Measurements from ENCODE around the gene DDT. TPM values are rescaled to one million over a fixed set of nuclear protein-coding genes. Genes with fewer than 3 reads are reported as not detected.
A peak's percentile ranks its signal among the peaks of the same experiment; 100 is the strongest.
"Not testable (repeated sequence)": the region's sequence is repeated elsewhere in the genome, so short reads cannot be mapped to it uniquely, and the experiment has no call there.

The DDT gene
- total and polyA plus RNA-seq, 7 donors, result 57.3 to 239 (median 85.3) TPM

DNA sequence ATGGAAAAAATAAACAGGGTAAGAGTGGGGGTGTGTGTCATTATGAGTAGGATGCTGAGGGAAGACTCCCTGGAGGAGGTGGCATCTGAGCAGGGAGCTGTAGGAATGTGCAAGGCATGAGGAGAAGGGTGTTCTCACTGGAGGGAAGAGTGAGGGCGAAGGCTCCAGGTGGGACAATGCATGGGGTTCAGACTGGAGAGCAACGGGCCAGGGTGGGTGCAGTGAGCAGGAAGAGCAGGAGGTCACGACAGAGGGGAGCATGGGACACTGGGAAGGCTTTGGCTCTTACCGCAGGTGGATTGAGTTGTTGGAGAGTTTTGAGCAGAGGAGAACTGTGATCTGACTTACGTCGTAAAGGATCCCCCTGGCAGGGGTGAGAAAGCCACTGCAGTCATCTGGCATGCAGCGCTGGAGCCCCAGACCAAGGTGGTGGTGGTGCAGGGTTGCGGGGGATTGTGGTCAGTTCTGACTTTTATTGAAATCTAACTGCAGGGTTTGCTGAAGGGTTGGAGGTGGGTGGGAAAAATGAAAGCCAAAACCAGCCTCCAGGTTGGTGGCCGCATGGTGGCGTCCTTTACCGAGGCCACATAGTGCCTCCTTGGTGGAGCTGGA, 21.3 kb downstream of the DDT start:
- H3K36me3 ChIP-seq (ENCODE audit: insufficient read depth in 1 of 2, low read depth in 1 of 2); H3K9me3 ChIP-seq; H3K27ac ChIP-seq; H3K4me3 ChIP-seq; H3K4me1 ChIP-seq; DNase-seq; intact Hi-C loops (cut with DNase I); H3K27me3 ChIP-seq (ENCODE audit: insufficient read depth in 3 of 3, low read length in 2 of 3): not testable (repeated sequence)
- WGBS, 3 donors, result 67 to 73% (median 71%) methylated on average over 8 to 11 of the region's 11 CpGs
- peak in 1 of 4 donors; percentile 33 for ATAC-seq

DNA sequence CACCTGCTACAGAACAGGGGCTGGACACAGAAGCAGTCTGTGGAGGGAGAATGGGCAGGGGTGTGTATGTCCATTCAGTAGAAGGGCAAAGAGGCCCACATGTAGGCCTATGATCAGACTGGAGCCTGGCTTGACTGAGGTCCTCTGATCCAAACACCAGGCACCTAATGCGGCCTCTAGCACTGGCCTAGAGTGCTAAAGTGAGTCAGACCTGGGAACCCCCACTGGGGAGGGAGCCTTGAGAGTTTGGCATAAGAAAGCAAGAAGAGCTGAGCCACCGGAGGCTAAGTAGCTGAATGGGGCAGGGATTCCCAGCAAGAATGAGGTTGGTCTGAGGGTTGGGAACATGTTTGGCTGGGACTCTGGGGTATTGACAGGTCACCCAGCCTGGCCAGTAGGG, 22.9 kb downstream of the DDT start:
- H3K9me3 ChIP-seq; ATAC-seq; H3K36me3 ChIP-seq (ENCODE audit: insufficient read depth in 1 of 2, low read depth in 1 of 2); H3K4me3 ChIP-seq; H3K4me1 ChIP-seq; H3K27ac ChIP-seq; H3K27me3 ChIP-seq (ENCODE audit: insufficient read depth in 3 of 3, low read length in 2 of 3); intact Hi-C loops (cut with DNase I); DNase-seq: not testable (repeated sequence)
- WGBS, 3 donors, result 77 to 90% (median 85%) methylated on average over 2 of the region's 2 CpGs

DNA sequence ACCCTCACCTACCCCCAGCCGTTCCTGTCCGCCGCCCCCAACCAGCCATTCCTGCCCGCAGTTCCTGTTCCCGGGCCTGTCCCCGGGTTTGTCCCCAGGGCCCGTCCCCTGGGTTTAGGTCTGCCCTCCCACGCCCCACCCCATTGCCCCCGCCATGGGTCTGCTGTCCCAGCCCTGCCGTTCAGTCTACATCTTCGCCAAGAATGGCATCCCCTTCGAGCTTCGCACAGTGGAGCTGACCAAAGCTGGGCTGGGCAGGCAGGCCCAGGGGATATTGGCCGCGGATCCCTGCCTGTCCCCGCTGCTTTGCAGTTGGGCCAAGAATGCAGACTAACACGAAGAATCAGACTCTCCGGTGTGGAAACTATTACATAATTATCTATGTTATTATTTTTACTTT, 24.5 kb downstream of the DDT start:
- H3K27me3 ChIP-seq (ENCODE audit: insufficient read depth in 3 of 3, low read length in 2 of 3); H3K27ac ChIP-seq; H3K9me3 ChIP-seq; H3K4me1 ChIP-seq; DNase-seq; H3K4me3 ChIP-seq; intact Hi-C loops (cut with DNase I); ATAC-seq; H3K36me3 ChIP-seq (ENCODE audit: insufficient read depth in 1 of 2, low read depth in 1 of 2): not testable (repeated sequence)
- WGBS, 3 donors, result 71 to 78% (median 74%) methylated on average over 14 to 18 of the region's 18 CpGs

DNA sequence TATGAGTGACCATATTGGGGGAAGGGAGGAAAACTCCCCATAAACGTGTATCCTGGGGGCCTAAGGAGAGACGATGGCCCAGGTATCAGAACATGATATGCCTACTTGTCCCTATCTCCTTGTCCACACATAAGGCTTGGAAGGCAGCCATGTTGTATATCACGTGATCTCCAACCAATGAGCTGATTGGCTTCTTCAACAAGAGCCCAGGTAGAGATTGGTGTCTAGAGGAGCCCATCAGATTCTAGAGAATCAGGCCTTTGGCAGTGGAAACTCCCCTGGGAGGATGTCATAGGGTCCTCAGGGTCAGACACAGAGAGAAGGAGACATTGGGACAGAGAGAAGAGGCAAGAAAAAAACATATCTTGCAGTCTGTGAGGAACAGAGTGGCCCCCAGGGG, 26.9 kb downstream of the DDT start:
- H3K27me3 ChIP-seq (ENCODE audit: insufficient read depth in 3 of 3, low read length in 2 of 3); H3K36me3 ChIP-seq (ENCODE audit: insufficient read depth in 1 of 2, low read depth in 1 of 2); H3K4me3 ChIP-seq; intact Hi-C loops (cut with DNase I); H3K9me3 ChIP-seq; ATAC-seq; DNase-seq; H3K27ac ChIP-seq; H3K4me1 ChIP-seq: not testable (repeated sequence)
- WGBS, 3 donors, result 0 to 79% (median 75%) methylated on average over 1 to 3 of the region's 3 CpGs

DNA sequence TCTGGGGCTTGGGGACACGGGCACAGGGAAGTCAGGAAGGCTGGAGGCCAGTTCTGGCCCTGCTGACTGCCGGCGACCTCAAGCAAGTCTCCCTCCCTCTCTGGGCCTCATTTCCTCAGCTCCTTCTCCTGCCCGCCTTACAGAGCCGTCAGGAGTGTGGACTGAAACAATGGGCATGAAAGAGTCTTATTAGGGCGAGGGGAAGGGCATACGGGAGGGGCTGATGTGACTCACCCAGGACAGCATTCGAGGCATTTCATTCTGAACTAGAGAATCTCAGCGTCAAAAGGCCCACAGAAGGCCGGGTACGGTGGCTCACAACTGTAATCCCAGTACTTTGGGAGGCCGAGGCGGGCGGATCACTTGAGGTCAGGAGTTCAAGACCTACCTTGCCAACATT, 34.1 kb downstream of the DDT start:
- DNase-seq; H3K27ac ChIP-seq; H3K4me3 ChIP-seq; H3K27me3 ChIP-seq (ENCODE audit: insufficient read depth in 3 of 3, low read length in 2 of 3); H3K9me3 ChIP-seq; ATAC-seq; intact Hi-C loops (cut with DNase I); H3K36me3 ChIP-seq (ENCODE audit: insufficient read depth in 1 of 2, low read depth in 1 of 2); H3K4me1 ChIP-seq: not testable (repeated sequence)
- WGBS, 3 donors, result no CpG with 5 or more reads among the region's 14 CpGs

DNA sequence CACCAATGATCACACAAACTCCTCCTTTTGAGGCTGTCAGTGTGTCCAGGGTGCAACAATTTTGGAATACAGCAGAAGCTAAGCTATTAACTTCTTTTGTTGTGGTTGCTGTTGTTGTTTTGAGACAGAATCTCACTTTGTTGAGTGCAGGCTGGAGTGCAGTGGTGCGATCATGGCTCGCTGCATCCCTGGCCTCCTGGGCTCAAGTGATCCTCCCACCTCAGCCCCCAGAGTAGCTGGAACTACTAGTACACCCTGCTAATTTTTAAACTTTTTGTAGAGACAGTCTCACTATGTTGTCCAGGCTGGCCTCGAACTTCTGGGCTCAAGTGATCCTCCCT, 35.3 kb downstream of the DDT start:
- H3K27ac ChIP-seq, result no peak overlapping the region
- H3K4me3 ChIP-seq, result no peak overlapping the region
- DNase-seq (no peak), ATAC-seq (no peak)
- TF ChIP-seq, protein P1, sequence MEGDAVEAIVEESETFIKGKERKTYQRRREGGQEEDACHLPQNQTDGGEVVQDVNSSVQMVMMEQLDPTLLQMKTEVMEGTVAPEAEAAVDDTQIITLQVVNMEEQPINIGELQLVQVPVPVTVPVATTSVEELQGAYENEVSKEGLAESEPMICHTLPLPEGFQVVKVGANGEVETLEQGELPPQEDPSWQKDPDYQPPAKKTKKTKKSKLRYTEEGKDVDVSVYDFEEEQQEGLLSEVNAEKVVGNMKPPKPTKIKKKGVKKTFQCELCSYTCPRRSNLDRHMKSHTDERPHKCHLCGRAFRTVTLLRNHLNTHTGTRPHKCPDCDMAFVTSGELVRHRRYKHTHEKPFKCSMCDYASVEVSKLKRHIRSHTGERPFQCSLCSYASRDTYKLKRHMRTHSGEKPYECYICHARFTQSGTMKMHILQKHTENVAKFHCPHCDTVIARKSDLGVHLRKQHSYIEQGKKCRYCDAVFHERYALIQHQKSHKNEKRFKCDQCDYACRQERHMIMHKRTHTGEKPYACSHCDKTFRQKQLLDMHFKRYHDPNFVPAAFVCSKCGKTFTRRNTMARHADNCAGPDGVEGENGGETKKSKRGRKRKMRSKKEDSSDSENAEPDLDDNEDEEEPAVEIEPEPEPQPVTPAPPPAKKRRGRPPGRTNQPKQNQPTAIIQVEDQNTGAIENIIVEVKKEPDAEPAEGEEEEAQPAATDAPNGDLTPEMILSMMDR (IDR thresholded peaks at IDR 0.05), result no peak
- intact Hi-C loops (cut with DNase I), result loop anchor here in 1 of 2 donors (5.0 kb wide), 1 partner anchor 68 kb away; the partner anchor contains the start of gene GSTT4
- no peaks in the 10 kb centered on the region for H3K4me1 ChIP-seq
- 65 to 93% (median 85%) methylated on average over 3 of the region's 3 CpGs for WGBS, 3 donors
- H3K27me3 ChIP-seq (ENCODE audit: insufficient read depth in 3 of 3, low read length in 2 of 3), result no peaks in the 10 kb centered on the region
- H3K9me3 ChIP-seq, result no peaks in the 10 kb centered on the region
- no peaks in the 10 kb centered on the region for H3K36me3 ChIP-seq (ENCODE audit: insufficient read depth in 1 of 2, low read depth in 1 of 2)

DNA sequence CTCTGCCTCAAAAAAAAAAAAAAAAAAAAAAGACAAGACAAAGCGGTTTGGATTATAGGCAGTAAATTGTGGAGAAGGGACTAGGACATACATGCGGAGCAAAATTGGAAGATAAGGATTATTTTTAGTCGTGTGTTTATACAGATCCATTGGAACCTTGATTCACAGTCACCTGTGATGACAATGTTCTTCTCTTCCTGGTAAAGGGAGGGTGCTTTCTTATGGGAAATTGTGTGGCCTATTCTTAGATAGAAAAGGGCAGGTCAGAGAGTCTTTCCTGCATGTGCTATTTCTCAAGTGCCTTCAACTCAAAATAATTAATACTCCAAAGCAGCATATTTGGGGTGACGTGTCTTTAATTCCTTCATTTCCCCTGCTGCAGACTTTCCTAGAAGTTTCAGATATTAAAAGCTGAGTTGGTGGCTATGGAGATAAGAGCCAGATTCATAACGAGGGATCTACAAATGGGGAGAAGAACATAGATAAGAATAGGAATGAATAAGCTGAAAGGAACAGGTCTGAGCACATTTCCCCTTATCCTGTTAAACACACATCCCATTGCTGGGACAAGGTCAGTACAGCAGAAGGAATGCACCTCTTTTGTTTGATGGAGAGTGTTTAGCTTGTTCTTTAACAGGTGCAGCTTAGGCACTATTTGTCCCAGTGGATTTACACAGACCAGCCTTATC, 35.8 kb downstream of the DDT start:
- Histone ChIP-seq H3K36me3 (ENCODE audit: insufficient read depth in 1 of 2, low read depth in 1 of 2) (no peaks in the 10 kb centered on the region), H3K9me3 (no peaks in the 10 kb centered on the region), H3K4me3 (no peak overlapping the region), H3K27me3 (ENCODE audit: insufficient read depth in 3 of 3, low read length in 2 of 3) (no peaks in the 10 kb centered on the region), H3K4me1 (no peaks in the 10 kb centered on the region), H3K27ac (no peak overlapping the region)
- TF ChIP-seq, protein P1 (IDR thresholded peaks at IDR 0.05), result no peak
- intact Hi-C loops (cut with DNase I), result loop anchor here in 1 of 2 donors (5.0 kb wide), 1 partner anchor 69 kb away; the partner anchor contains the start of gene GSTT4
- WGBS, 3 donors, result 80 to 85% (median 83%) methylated on average over 5 of the region's 5 CpGs
- ATAC-seq (no peak), DNase-seq (no peak)
